Osteoblast (primary cell): Measurements from ENCODE around the gene SDC1. TPM values are rescaled to one million over a fixed set of nuclear protein-coding genes. Genes with fewer than 3 reads are reported as not detected.
"Not testable (repeated sequence)": the region's sequence is repeated elsewhere in the genome, so short reads cannot be mapped to it uniquely, and the experiment has no call there.

ENCODE experiments used
- DNase-seq: peaks from one replicate; pipeline ENCODE4 v3.0.0; 2011; ENCODE audit warnings: low spot score, mixed read lengths; ENCODE audit not compliant: insufficient read length; ENCODE audit errors: missing footprints
- H2AFZ ChIP-seq: 2 replicates; pipeline ENCODE4 v1.6.0; 2011; ENCODE audit warnings: mild to moderate bottlenecking, low read length
- H3K27ac ChIP-seq: 2 replicates; pipeline ENCODE4 v1.5.1; 2011; ENCODE audit warnings: mild to moderate bottlenecking, low read depth, low read length, moderate library complexity
- H3K27me3 ChIP-seq: 2 replicates; pipeline ENCODE4 v1.6.0; 2012; ENCODE audit warnings: mild to moderate bottlenecking, control low read depth, inconsistent platforms, low read length, moderate library complexity; ENCODE audit not compliant: insufficient read depth
- H3K36me3 ChIP-seq: 2 replicates; pipeline ENCODE4 v1.5.1; 2011; ENCODE audit warnings: mild to moderate bottlenecking, low read length, control low read depth, moderate library complexity; ENCODE audit not compliant: insufficient read depth
- H3K4me1 ChIP-seq: 2 replicates; pipeline ENCODE4 v1.5.1; 2011; ENCODE audit warnings: mild to moderate bottlenecking, low read length, control low read depth, moderate library complexity; ENCODE audit not compliant: insufficient read depth
- H3K4me2 ChIP-seq: 2 replicates; pipeline ENCODE4 v1.6.0; 2011; ENCODE audit warnings: mild to moderate bottlenecking, low read length; ENCODE audit not compliant: insufficient read depth
- H3K4me3 ChIP-seq: fragments of 200-600 bp; sonication (generic); 3 replicates; pipeline ENCODE4 v1.5.1; 2012; ENCODE audit warnings: mild to moderate bottlenecking, low read length, inconsistent platforms; ENCODE audit not compliant: insufficient read depth
- H3K79me2 ChIP-seq: 2 replicates; pipeline ENCODE4 v1.6.0; 2012; ENCODE audit warnings: mild to moderate bottlenecking, low read length, control low read depth, inconsistent platforms; ENCODE audit not compliant: insufficient read depth
- H3K9me3 ChIP-seq: 2 replicates; pipeline ENCODE4 v1.5.1; 2011; ENCODE audit warnings: low read depth, low read length, control low read depth
- H4K20me1 ChIP-seq: 2 replicates; pipeline ENCODE4 v1.6.0; 2012; ENCODE audit warnings: mild to moderate bottlenecking, low read length, control low read depth; ENCODE audit not compliant: insufficient read depth
- total RNA-seq: library from RNA; depleted of rRNA; stranded (reverse); fragments of >200 nt; gene quantifications from 2 replicates; pipeline ENCODE4 v1.2.3, GENCODE V29; 2012
- TF ChIP-seq, protein P1 (sequence below): IDR thresholded peaks from 2 replicates; pipeline ENCODE4 v1.5.1; 2011; ENCODE audit warnings: mild to moderate bottlenecking, low read depth, low read length, moderate library complexity; ENCODE audit errors: extremely low read depth

SDC1 gene, protein sequence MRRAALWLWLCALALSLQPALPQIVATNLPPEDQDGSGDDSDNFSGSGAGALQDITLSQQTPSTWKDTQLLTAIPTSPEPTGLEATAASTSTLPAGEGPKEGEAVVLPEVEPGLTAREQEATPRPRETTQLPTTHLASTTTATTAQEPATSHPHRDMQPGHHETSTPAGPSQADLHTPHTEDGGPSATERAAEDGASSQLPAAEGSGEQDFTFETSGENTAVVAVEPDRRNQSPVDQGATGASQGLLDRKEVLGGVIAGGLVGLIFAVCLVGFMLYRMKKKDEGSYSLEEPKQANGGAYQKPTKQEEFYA
- total RNA-seq: 7.6 and 11.8 TPM in 2 replicates

GRCh38 chr2:20224716-20225293 is at the start of gene SDC1:
Gene SDC1, minus strand, starts transcription at chr2:20225130. Its CDS starts 263 bp downstream, at chr2:20224867.
- Histone ChIP-seq H2AFZ (peak within 1 kb of the TSS; percentile 85), H3K4me3 (peak within 1 kb of the TSS; percentile 75), H3K36me3 (no peaks in the 10 kb centered on the region), H3K27ac (no peak within 1 kb of the TSS), H3K4me2 (peak within 1 kb of the TSS; percentile 88), H4K20me1 (no peaks in the 10 kb centered on the region), H3K79me2 (no peaks in the 10 kb centered on the region), H3K9me3 (no peaks in the 10 kb centered on the region), H3K27me3 (no peaks in the 10 kb centered on the region), H3K4me1 (peaks cover 22% of the 10 kb centered on the region)
- TF ChIP-seq, protein P1, sequence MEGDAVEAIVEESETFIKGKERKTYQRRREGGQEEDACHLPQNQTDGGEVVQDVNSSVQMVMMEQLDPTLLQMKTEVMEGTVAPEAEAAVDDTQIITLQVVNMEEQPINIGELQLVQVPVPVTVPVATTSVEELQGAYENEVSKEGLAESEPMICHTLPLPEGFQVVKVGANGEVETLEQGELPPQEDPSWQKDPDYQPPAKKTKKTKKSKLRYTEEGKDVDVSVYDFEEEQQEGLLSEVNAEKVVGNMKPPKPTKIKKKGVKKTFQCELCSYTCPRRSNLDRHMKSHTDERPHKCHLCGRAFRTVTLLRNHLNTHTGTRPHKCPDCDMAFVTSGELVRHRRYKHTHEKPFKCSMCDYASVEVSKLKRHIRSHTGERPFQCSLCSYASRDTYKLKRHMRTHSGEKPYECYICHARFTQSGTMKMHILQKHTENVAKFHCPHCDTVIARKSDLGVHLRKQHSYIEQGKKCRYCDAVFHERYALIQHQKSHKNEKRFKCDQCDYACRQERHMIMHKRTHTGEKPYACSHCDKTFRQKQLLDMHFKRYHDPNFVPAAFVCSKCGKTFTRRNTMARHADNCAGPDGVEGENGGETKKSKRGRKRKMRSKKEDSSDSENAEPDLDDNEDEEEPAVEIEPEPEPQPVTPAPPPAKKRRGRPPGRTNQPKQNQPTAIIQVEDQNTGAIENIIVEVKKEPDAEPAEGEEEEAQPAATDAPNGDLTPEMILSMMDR: no peak
- peak; percentile 94 for DNase-seq

- Histone ChIP-seq H3K79me2 (peaks cover 16% of the 10 kb centered on the region), H2AFZ (no peak overlapping the region), H4K20me1 (no peaks in the 10 kb centered on the region), H3K4me2 (no peak overlapping the region), H3K9me3 (no peaks in the 10 kb centered on the region), H3K36me3 (peaks cover 1% of the 10 kb centered on the region), H3K4me1 (peaks cover 3% of the 10 kb centered on the region), H3K27ac (no peak overlapping the region), H3K27me3 (no peaks in the 10 kb centered on the region), H3K4me3 (no peak overlapping the region)
- DNase-seq: no peak
- TF ChIP-seq, protein P1: no peak
These were observed 48.1 kb upstream of the SDC1 start for GRCh38 chr2:20273042-20273441.

DNA sequence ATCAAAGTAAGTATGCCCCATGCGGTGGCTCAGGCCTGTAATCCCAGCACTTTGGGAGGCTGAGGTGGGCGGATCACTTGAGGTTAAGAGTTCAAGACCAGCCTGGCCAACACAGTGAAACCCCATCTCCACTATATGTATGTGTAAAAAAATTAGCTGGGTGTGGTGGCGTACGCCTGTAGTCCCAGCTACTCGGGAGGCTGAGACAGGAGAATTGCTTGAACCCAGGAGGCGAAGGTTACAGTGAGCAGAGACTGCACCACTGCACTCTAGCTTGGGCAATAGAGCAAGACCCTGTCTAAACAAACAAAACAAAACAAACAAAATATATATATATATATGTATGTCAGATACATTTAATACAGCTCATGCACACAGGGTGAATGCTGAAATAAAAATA is 43.4 kb upstream of the SDC1 start:
- H3K27ac ChIP-seq, DNase-seq, H3K79me2 ChIP-seq, H3K27me3 ChIP-seq, H3K36me3 ChIP-seq, H3K4me3 ChIP-seq, H3K4me1 ChIP-seq, H3K4me2 ChIP-seq, H2AFZ ChIP-seq, H3K9me3 ChIP-seq, H4K20me1 ChIP-seq: not testable (repeated sequence)

DNA sequence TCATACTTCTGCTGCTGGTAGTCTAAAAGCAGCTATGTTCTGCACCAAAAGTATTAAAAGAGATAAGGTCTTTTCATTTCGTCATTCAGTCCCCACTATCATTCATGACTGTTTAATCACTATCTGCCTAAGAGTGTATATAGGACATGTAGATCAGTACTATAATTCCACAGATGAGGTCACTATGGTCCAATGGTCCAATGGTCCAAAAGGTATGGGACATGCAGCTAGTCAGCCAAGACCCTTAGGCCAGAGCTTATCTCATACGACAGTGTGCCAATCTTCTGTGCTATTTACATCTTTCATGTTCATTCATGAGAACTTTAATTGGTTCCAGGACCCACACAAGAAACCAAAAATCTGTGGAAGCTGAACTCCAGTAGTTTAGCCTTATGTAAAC is 42.6 kb upstream of the SDC1 start:
- DNase-seq: no peak
- Histone ChIP-seq H3K79me2 (peaks cover 5% of the 10 kb centered on the region), H4K20me1 (peaks cover 3% of the 10 kb centered on the region), H3K27ac (no peak overlapping the region), H3K4me2 (no peak overlapping the region), H3K36me3 (peaks cover 6% of the 10 kb centered on the region), H3K4me3 (no peak overlapping the region), H3K27me3 (no peaks in the 10 kb centered on the region), H2AFZ (no peak overlapping the region), H3K4me1 (no peaks in the 10 kb centered on the region), H3K9me3 (no peaks in the 10 kb centered on the region)
- TF ChIP-seq, protein P1: no peak
